GM13977 (cell line): Measurements from ENCODE around the gene DIAPH2.

Experiments
- DNase-seq: peaks from one replicate; pipeline ENCODE4 v3.0.0; 2012; ENCODE audit warnings: low spot score
- in situ Hi-C: fragments of 300-500 bp; cut with MboI; formaldehyde crosslinking; loops from one replicate; pipeline ENCODE4 v1.12.0; 2022; ENCODE audit warnings: low sequenced_read_pairs, low pct_unique_long_range_greater_than_20kb, mixed read lengths, inconsistent platforms; ENCODE audit not compliant: unreplicated experiment
- TF ChIP-seq, protein P1 (sequence below): IDR thresholded peaks from 2 replicates; pipeline ENCODE4 v1.5.1; 2012; ENCODE audit warnings: mild to moderate bottlenecking, control low read depth; ENCODE audit not compliant: insufficient read depth; ENCODE audit errors: extremely low read depth, missing control alignments

DIAPH2 gene

DNA sequence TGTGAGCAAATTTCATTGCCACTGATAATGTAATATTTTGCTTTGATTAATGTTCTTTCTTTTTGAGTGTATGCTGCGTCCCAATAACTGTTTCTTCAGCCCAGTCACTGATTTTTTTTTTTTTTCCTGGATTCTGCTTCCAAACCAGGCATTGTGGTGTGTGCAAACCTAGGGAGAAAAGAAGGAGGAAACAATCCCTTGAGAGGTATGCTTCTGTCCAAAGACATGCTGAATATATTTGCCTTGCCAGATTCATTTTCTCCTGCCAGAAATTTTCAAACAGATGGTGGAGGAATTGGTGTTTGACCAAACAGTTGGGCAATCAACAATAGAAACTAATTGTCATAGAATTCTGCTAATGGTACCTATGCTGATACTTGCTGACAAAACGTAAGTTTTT, 952.6 kb downstream of the DIAPH2 start:
- in situ Hi-C loops, result no loop called here
- TF ChIP-seq, protein P1, sequence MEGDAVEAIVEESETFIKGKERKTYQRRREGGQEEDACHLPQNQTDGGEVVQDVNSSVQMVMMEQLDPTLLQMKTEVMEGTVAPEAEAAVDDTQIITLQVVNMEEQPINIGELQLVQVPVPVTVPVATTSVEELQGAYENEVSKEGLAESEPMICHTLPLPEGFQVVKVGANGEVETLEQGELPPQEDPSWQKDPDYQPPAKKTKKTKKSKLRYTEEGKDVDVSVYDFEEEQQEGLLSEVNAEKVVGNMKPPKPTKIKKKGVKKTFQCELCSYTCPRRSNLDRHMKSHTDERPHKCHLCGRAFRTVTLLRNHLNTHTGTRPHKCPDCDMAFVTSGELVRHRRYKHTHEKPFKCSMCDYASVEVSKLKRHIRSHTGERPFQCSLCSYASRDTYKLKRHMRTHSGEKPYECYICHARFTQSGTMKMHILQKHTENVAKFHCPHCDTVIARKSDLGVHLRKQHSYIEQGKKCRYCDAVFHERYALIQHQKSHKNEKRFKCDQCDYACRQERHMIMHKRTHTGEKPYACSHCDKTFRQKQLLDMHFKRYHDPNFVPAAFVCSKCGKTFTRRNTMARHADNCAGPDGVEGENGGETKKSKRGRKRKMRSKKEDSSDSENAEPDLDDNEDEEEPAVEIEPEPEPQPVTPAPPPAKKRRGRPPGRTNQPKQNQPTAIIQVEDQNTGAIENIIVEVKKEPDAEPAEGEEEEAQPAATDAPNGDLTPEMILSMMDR, result no peak
- no peak for DNase-seq

DNA sequence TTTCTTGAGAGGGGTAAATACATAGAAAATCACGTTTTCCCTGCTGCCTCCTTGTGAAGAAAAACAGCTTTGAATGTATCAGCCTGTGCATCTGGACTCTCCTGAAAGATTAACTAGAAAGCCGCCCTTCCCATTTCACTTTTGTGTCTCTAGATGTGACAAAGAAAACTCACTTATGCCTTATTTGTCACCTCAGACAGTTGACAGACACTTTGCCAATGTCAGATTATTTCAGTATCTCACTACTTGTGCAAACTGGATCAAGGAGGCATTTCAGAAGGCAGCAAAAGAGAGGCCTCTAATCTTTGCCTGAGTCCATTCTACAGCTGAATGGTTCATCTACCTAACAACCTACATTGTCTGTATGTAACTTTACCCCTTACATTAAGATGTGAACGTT, 954.0 kb downstream of the DIAPH2 start:
- in situ Hi-C loops, result no loop called here
- TF ChIP-seq, protein P1, result no peak

DNA sequence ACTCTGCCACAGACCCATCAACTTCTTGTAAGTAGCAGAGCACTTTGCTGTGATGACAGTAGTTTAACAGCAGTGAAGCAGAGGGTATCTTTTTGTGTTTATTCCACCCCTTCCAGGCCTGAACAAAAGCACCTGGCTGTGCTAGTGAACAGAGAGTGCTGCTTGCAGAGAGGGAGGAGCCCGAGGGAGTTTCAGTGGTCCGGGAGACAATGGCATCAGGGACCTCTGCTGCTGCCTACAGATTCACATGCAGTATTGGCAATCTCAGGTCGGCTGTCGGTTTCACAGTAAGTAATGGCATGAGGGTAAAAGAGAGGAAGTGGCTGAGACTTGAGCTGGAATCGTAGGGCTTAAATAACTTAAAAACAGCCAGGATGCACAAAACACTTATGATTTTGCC, 954.9 kb downstream of the DIAPH2 start:
- in situ Hi-C loops, result no loop called here
- DNase-seq, result no peak
- TF ChIP-seq, protein P1, result no peak

More for the DNA sequence above, 954.0 kb downstream of the DIAPH2 start:
- no peak for DNase-seq
